ENCODE measurements around the gene ACP5.
"Not testable (repeated sequence)": the region's sequence is repeated elsewhere in the genome, so short reads cannot be mapped to it uniquely, and the experiment has no call there.

ACP5 gene

GRCh38 chr19:11577451-11578257 lies at the start of gene ACP5:
TSS of gene ACP5 (minus strand) at chr19:11577645. CDS start at chr19:11577317, 328 bp downstream.
- Histone ChIP-seq H3K27ac (peak within 1 kb of the TSS in 1 of 11 experiments; percentile 35; a peak in 1 of 22 replicates), H3K36me3 (no peaks in the 10 kb centered on the region), H3K4me2 (peak within 1 kb of the TSS; percentile 81 to 97 (median 88)), H3K9me3 (replicated peaks in 1 of 11) (no peaks in the 10 kb centered on the region), H3K27me3 (peaks cover 19 to 34% (median 28%) of the 10 kb centered on the region in 11 experiments), H3K4me3 (peak within 1 kb of the TSS in 9 of 10 experiments; percentile 29 to 59 (median 48); a peak in 13 of 20 replicates), H3K9ac (peak within 1 kb of the TSS in 5 of 11 experiments; percentile 6 to 73 (median 41); a peak in 5 of 22 replicates), H4K20me1 (peaks cover 0 to 12% (median 0%) of the 10 kb centered on the region in 11 experiments; a peak in 3 of 22 replicates), H3K4me1 (peaks cover 54 to 68% (median 60%) of the 10 kb centered on the region in 10 experiments)
- no peak for TF ChIP-seq Cebpa-rat (IDR thresholded peaks at IDR 0.05)

GRCh38 chr19:11626252-11626651 lies 48.8 kb upstream of the ACP5 start:
- Histone ChIP-seq H3K4me3 (no peak overlapping the region), H3K27ac (no peak overlapping the region), H3K4me1 (peaks cover 5 to 16% (median 14%) of the 10 kb centered on the region in 10 experiments; a peak in 13 of 20 replicates), H4K20me1 (peaks cover 0 to 37% (median 6%) of the 10 kb centered on the region in 11 experiments; a peak in 10 of 22 replicates), H3K4me2 (no peak overlapping the region), H3K9me3 (replicated peaks in 1 of 11) (peaks cover 0 to 11% (median 8%) of the 10 kb centered on the region in 11 experiments; a peak in 14 of 22 replicates), H3K36me3 (peaks cover 7 to 8% (median 8%) of the 10 kb centered on the region in 11 experiments), H3K27me3 (peaks cover 16 to 39% (median 33%) of the 10 kb centered on the region in 11 experiments), H3K9ac (no peak overlapping the region)
- TF ChIP-seq Cebpa-rat (IDR thresholded peaks at IDR 0.05) = no peak

GRCh38 chr19:11624069-11624463 lies 46.6 kb upstream of the ACP5 start:
- peak overlapping the region; percentile 46 to 86 (median 61); a peak in 17 of 22 replicates for H3K4me2 ChIP-seq
- no peak overlapping the region for H3K9ac ChIP-seq
- TF ChIP-seq Cebpa-rat (IDR thresholded peaks at IDR 0.05) = no peak
- peaks cover 5 to 16% (median 14%) of the 10 kb centered on the region in 10 experiments; a peak in 13 of 20 replicates for H3K4me1 ChIP-seq
- H3K9me3 ChIP-seq (replicated peaks in 1 of 11) = peaks cover 11 to 33% (median 28%) of the 10 kb centered on the region in 11 experiments
- H3K27me3 ChIP-seq = peaks cover 16 to 39% (median 33%) of the 10 kb centered on the region in 11 experiments
- H3K36me3 ChIP-seq = peaks cover 29 to 30% (median 30%) of the 10 kb centered on the region in 11 experiments
- no peak overlapping the region; a peak in 1 of 20 replicates for H3K4me3 ChIP-seq
- no peak overlapping the region for H3K27ac ChIP-seq
- H4K20me1 ChIP-seq = peaks cover 0 to 50% (median 8%) of the 10 kb centered on the region in 11 experiments; a peak in 13 of 22 replicates

DNA sequence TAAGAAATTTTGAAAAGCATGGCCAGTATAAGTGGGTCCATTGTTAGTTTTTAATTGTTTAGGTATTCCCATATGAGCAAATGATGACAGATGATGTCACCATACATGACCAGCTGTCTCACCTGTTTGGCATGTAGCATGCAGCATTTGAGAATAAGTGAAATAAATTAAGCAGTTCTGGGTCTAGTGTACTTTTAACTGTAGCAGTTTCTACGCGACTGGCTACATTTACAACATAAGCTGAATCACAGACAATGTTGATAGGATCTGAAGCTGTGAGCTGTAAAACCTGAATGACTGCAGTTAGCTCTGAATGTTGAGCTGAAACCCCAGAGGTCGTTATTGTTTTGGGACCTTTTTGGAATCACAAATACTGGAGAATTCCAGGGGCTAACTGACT lies 45.0 kb upstream of the ACP5 start:
- not testable (repeated sequence) for H3K4me3 ChIP-seq, H3K4me2 ChIP-seq, H3K27ac ChIP-seq, H3K9ac ChIP-seq
- peaks cover 28 to 49% (median 44%) of the 10 kb centered on the region in 11 experiments for H3K9me3 ChIP-seq (replicated peaks in 1 of 11)
- peaks cover 0 to 50% (median 8%) of the 10 kb centered on the region in 11 experiments; a peak in 13 of 22 replicates for H4K20me1 ChIP-seq
- H3K36me3 ChIP-seq = peaks cover 45 to 47% (median 46%) of the 10 kb centered on the region in 11 experiments
- H3K4me1 ChIP-seq = peaks cover 5 to 16% (median 14%) of the 10 kb centered on the region in 10 experiments; a peak in 13 of 20 replicates
- H3K27me3 ChIP-seq = peaks cover 16 to 39% (median 33%) of the 10 kb centered on the region in 11 experiments

DNA sequence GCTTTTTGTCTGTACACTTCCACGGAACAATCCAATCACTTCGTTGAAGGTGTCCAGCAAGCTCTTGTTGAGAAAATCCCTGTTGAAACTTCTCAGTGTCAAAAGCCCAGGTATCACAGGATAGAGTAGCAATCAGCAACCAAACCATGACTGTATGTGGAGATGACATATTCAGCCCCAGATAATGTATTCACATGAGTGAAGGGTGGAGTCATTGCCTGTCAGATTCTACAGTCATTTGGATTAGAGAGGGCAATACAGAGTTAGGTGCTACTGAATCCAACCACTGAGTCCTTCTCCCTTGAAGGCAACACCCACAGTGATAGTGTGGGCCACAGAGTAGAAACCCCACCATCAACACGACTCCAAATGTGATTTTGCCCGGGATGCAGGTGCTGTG lies 43.1 kb upstream of the ACP5 start:
- H3K36me3 ChIP-seq = peaks cover 64 to 65% (median 65%) of the 10 kb centered on the region in 11 experiments
- H3K4me3 ChIP-seq = no peak overlapping the region
- peaks cover 0 to 45% (median 8%) of the 10 kb centered on the region in 11 experiments; a peak in 13 of 22 replicates for H4K20me1 ChIP-seq

GRCh38 chr19:11617180-11618062 lies 40.0 kb upstream of the ACP5 start:
- H3K27ac ChIP-seq = no peak overlapping the region
- H3K27me3 ChIP-seq = peaks cover 0 to 5% (median 0%) of the 10 kb centered on the region in 11 experiments; a peak in 4 of 22 replicates
- H3K36me3 ChIP-seq = peaks cover 90 to 94% (median 92%) of the 10 kb centered on the region in 11 experiments
- H3K9me3 ChIP-seq (replicated peaks in 1 of 11) = peaks cover 75 to 97% (median 93%) of the 10 kb centered on the region in 11 experiments
- no peak overlapping the region for H3K4me2 ChIP-seq
- H3K4me1 ChIP-seq = no peaks in the 10 kb centered on the region
- TF ChIP-seq Cebpa-rat (IDR thresholded peaks at IDR 0.05) = no peak
- H4K20me1 ChIP-seq = peaks cover 0 to 28% (median 2%) of the 10 kb centered on the region in 11 experiments; a peak in 9 of 22 replicates
- H3K9ac ChIP-seq = no peak overlapping the region
- peak overlapping the region; percentile 12 to 49 (median 34); a peak in 19 of 20 replicates for H3K4me3 ChIP-seq

More for the DNA sequence above, 43.1 kb upstream of the ACP5 start:
- peaks cover 46 to 68% (median 63%) of the 10 kb centered on the region in 11 experiments for H3K9me3 ChIP-seq (replicated peaks in 1 of 11)
- peaks cover 5 to 16% (median 14%) of the 10 kb centered on the region in 10 experiments; a peak in 13 of 20 replicates for H3K4me1 ChIP-seq
- no peak overlapping the region for H3K27ac ChIP-seq
- H3K4me2 ChIP-seq = no peak overlapping the region
- H3K9ac ChIP-seq = no peak overlapping the region
- TF ChIP-seq Cebpa-rat (IDR thresholded peaks at IDR 0.05) = no peak
- H3K27me3 ChIP-seq = peaks cover 15 to 36% (median 30%) of the 10 kb centered on the region in 11 experiments

DNA sequence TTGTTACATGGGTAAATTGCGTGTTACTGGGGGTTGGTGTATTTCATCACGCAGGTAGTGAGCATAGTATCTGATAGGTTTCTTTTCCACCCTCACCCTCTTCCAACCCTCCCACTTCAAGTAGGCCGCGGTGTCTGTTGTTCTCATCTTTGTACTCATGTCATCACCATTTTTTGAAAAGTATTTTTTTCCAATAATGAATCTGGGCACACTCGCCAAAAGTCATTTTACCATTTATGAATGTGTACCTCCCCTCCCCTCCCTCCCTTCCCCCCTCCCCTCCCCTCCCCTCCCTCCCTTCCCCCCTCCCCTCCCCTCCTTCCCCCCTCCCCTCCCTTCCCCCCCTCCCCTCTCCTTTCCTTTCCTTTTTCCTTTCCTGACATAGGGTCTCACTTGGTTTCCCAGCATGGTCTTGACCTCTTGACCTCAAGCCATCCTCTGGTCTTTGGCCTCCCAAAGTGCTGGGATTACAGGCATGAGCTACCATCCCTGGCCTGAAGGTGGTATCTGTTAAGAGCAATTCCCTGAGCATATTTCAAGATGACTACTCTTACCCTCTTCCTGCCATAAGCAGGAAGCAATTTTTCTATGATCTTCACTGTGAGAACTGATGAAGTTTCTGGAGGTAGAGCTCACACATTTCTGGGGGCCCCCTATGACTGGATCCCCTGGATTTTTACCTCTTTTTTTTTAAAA lies 35.5 kb upstream of the ACP5 start:
- no peak overlapping the region for H3K27ac ChIP-seq
- TF ChIP-seq Cebpa-rat (IDR thresholded peaks at IDR 0.05) = no peak
- H3K4me2 ChIP-seq = no peak overlapping the region
- H3K4me1 ChIP-seq = no peaks in the 10 kb centered on the region
- peaks cover 91 to 95% (median 94%) of the 10 kb centered on the region in 11 experiments for H3K9me3 ChIP-seq (replicated peaks in 1 of 11)
- peaks cover 0 to 5% (median 0%) of the 10 kb centered on the region in 11 experiments; a peak in 2 of 22 replicates for H3K27me3 ChIP-seq
- no peak overlapping the region for H3K9ac ChIP-seq
- H3K4me3 ChIP-seq = no peak overlapping the region
- H3K36me3 ChIP-seq = peaks cover 74 to 93% (median 89%) of the 10 kb centered on the region in 11 experiments
- peaks cover 0 to 17% (median 0%) of the 10 kb centered on the region in 11 experiments; a peak in 4 of 22 replicates for H4K20me1 ChIP-seq

- no peak overlapping the region for H3K9ac ChIP-seq
- no peak overlapping the region for H3K27ac ChIP-seq
- no peaks in the 10 kb centered on the region for H3K4me1 ChIP-seq
- H3K9me3 ChIP-seq (replicated peaks in 1 of 11) = peaks cover 91 to 95% (median 94%) of the 10 kb centered on the region in 11 experiments
- peaks cover 74 to 93% (median 89%) of the 10 kb centered on the region in 11 experiments for H3K36me3 ChIP-seq
- peaks cover 0 to 23% (median 0%) of the 10 kb centered on the region in 11 experiments; a peak in 4 of 22 replicates for H4K20me1 ChIP-seq
- H3K4me3 ChIP-seq = no peak overlapping the region
- H3K4me2 ChIP-seq = no peak overlapping the region
- no peaks in the 10 kb centered on the region for H3K27me3 ChIP-seq
- no peak for TF ChIP-seq Cebpa-rat (IDR thresholded peaks at IDR 0.05)
Observed at GRCh38 chr19:11611730-11612129, 34.3 kb upstream of the ACP5 start.
